H1 (cell line): Measurements from ENCODE around the gene DCK. TPM values are rescaled to one million over a fixed set of nuclear protein-coding genes. Genes with fewer than 3 reads are reported as not detected.

Experiments used
- CTCF ChIA-PET: fragments of 300-600 bp; sonication (Branson Sonifier 250); formaldehyde crosslinking; loops from one replicate; lab custom pipeline; 2021; ENCODE audit not compliant: partially characterized antibody; lab: Charles Lee
- POLR2A ChIA-PET: fragments of 300-600 bp; sonication (Branson Sonifier 250); formaldehyde crosslinking; loops from one replicate; lab custom pipeline; 2021; ENCODE audit warnings: inconsistent platforms; ENCODE audit not compliant: partially characterized antibody; lab: Charles Lee
- DNase-seq, 2 experiments: peaks; one replicate each; pipeline versions ENCODE4 v3.0.0 to v3.0.0-alpha.2; 2010 to 2022; ENCODE audit warnings: low spot score in 2 of 2, low read depth in 1 of 2, mixed read lengths in 1 of 2
- FAIRE-seq: peaks from 2 replicates; lab custom pipeline; 2011; peaks lifted over from hg19 to GRCh38; lab: Jason Lieb, UNC
- H2AFZ ChIP-seq: 2 replicates; pipeline ENCODE4 v1.8.1; 2012; ENCODE audit warnings: low read length, inconsistent platforms
- H2AK5ac ChIP-seq: 2 replicates; pipeline ENCODE4 v1.6.1; 2013; ENCODE audit warnings: low read depth, low read length
- H2BK120ac ChIP-seq: replicated peaks from 2 replicates; pipeline ENCODE3; 2013; ENCODE audit warnings: low read depth, low read length, inconsistent platforms
- H2BK12ac ChIP-seq: 2 replicates; pipeline ENCODE4 v1.6.1; 2013; ENCODE audit warnings: low read depth, low read length
- H2BK15ac ChIP-seq: 2 replicates; pipeline ENCODE4 v1.6.1; 2013; ENCODE audit warnings: low read length
- H2BK20ac ChIP-seq: 2 replicates; pipeline ENCODE4 v1.6.1; 2013; ENCODE audit warnings: low read length
- H2BK5ac ChIP-seq: 2 replicates; pipeline ENCODE4 v1.6.1; 2013; ENCODE audit warnings: low read depth, low read length
- H3K14ac ChIP-seq: 2 replicates; pipeline ENCODE4 v1.6.1; 2013; ENCODE audit warnings: inconsistent platforms; ENCODE audit not compliant: insufficient read length
- H3K18ac ChIP-seq: 2 replicates; pipeline ENCODE4 v1.6.1; 2013; ENCODE audit warnings: low read length; ENCODE audit errors: extremely low read depth
- H3K23ac ChIP-seq: 2 replicates; pipeline ENCODE4 v1.6.1; 2013; ENCODE audit warnings: inconsistent platforms; ENCODE audit not compliant: insufficient read length
- H3K23me2 ChIP-seq: 2 replicates; pipeline ENCODE4 v1.6.1; 2013; ENCODE audit warnings: low read depth, low read length
- H3K27ac ChIP-seq: 2 replicates; pipeline ENCODE4 v1.6.1; 2011; ENCODE audit warnings: low read depth, low read length, inconsistent platforms
- H3K27me3 ChIP-seq, 4 experiments: replicated peaks in 1 of 4; 1 replicate in 1 of 4; 2 replicates in 3 of 4; pipeline versions ENCODE4 v1.6.1 to v1.8.1; 2011 to 2013; ENCODE audit warnings: low read length in 3 of 4, mild to moderate bottlenecking in 3 of 4, inconsistent platforms in 2 of 4, mixed read lengths in 2 of 4, moderate library complexity in 1 of 4; ENCODE audit not compliant: control insufficient read depth in 3 of 4, insufficient read depth in 3 of 4; ENCODE audit errors: extremely low read depth in 1 of 4
- H3K36me3 ChIP-seq, 4 experiments: 2 replicates each; pipeline versions ENCODE4 v1.6.1 to v1.8.1; 2011 to 2013; ENCODE audit warnings: mild to moderate bottlenecking in 4 of 4, low read length in 3 of 4, moderate library complexity in 2 of 4, control low read depth in 1 of 4, inconsistent platforms in 1 of 4; ENCODE audit not compliant: insufficient read depth in 4 of 4, control insufficient read depth in 2 of 4
- H3K4ac ChIP-seq: replicated peaks from 2 replicates; pipeline ENCODE3; 2013; ENCODE audit warnings: low read length, low read depth, mixed read lengths, inconsistent platforms; ENCODE audit not compliant: insufficient read length
- H3K4me1 ChIP-seq, 4 experiments: replicated peaks in 1 of 4; 1 replicate in 1 of 4; 2 replicates in 3 of 4; pipeline versions ENCODE4 v1.6.1 to v1.8.1; 2011 to 2013; ENCODE audit warnings: low read length in 3 of 4, inconsistent platforms in 2 of 4, mixed read lengths in 1 of 4; ENCODE audit not compliant: insufficient read depth in 4 of 4, control insufficient read depth in 3 of 4
- H3K4me2 ChIP-seq, 2 experiments: 2 replicates each; pipeline versions ENCODE4 v1.6.1 to v1.8.1; 2011 to 2013; ENCODE audit warnings: low read depth in 2 of 2, low read length in 2 of 2, control low read depth in 1 of 2, inconsistent platforms in 1 of 2, mild to moderate bottlenecking in 1 of 2; ENCODE audit not compliant: insufficient read depth in 1 of 2
- H3K4me3 ChIP-seq, 4 experiments: fragments of 200-600, 300-600 bp in 1 of 4; sonication (generic), shearing (Covaris generic), sonication (Bioruptor Twin) in 1 of 4; 2 replicates each; pipeline versions ENCODE4 v1.5.1 to v1.8.1; 2011 to 2016; ENCODE audit warnings: low read length in 4 of 4, low read depth in 3 of 4, control low read depth in 2 of 4, inconsistent platforms in 2 of 4, mild to moderate bottlenecking in 2 of 4, mixed read lengths in 1 of 4, moderate library complexity in 1 of 4; ENCODE audit not compliant: insufficient read depth in 2 of 4; ENCODE audit errors: extremely low read depth in 1 of 4
- H3K56ac ChIP-seq: replicated peaks from 2 replicates; pipeline ENCODE3; 2013; ENCODE audit warnings: low read depth, mild to moderate bottlenecking, mixed read lengths, low read length, inconsistent platforms; ENCODE audit not compliant: insufficient read length
- H3K79me1 ChIP-seq: 2 replicates; pipeline ENCODE4 v1.6.1; 2013; ENCODE audit warnings: low read depth, low read length, control low read depth
- H3K79me2 ChIP-seq, 2 experiments: 2 replicates each; pipeline versions ENCODE4 v1.6.1 to v1.8.1; 2012 to 2013; ENCODE audit warnings: low read length in 2 of 2, mild to moderate bottlenecking in 2 of 2, inconsistent platforms in 1 of 2; ENCODE audit not compliant: insufficient read depth in 2 of 2, control insufficient read depth in 1 of 2
- H3K9ac ChIP-seq, 4 experiments: replicated peaks in 1 of 4; 1 replicate in 1 of 4; 2 replicates in 3 of 4; pipeline versions ENCODE4 v1.6.1 to v1.8.1; 2011 to 2013; ENCODE audit warnings: low read depth in 3 of 4, low read length in 3 of 4, control low read depth in 2 of 4, mild to moderate bottlenecking in 2 of 4, moderate library complexity in 2 of 4, inconsistent platforms in 1 of 4; ENCODE audit errors: extremely low read depth in 1 of 4
- H3K9me3 ChIP-seq, 2 experiments: 2 replicates each; pipeline versions ENCODE4 v1.6.1 to v1.8.1; 2012 to 2013; ENCODE audit warnings: mild to moderate bottlenecking in 2 of 2, moderate library complexity in 2 of 2, control low read depth in 1 of 2, inconsistent platforms in 1 of 2, low read depth in 1 of 2, low read length in 1 of 2, mixed read lengths in 1 of 2; ENCODE audit not compliant: insufficient read depth in 2 of 2
- H4K20me1 ChIP-seq, 2 experiments: replicated peaks in 1 of 2; 2 replicates each; pipeline versions ENCODE3 to v1.8.1; 2011 to 2013; ENCODE audit warnings: inconsistent platforms in 2 of 2, low read length in 2 of 2, mild to moderate bottlenecking in 1 of 2; ENCODE audit not compliant: insufficient read depth in 2 of 2, control insufficient read depth in 1 of 2
- H4K5ac ChIP-seq: 2 replicates; pipeline ENCODE4 v1.6.1; 2013; ENCODE audit warnings: low read length, low read depth, mixed read lengths, inconsistent platforms; ENCODE audit not compliant: insufficient read length
- H4K8ac ChIP-seq: 2 replicates; pipeline ENCODE4 v1.8.0; 2013; ENCODE audit warnings: mild to moderate bottlenecking, moderate library complexity, low read length, inconsistent platforms; ENCODE audit not compliant: insufficient read depth; ENCODE audit errors: extremely low read depth
- H4K91ac ChIP-seq: replicated peaks from 2 replicates; pipeline ENCODE3; 2013; ENCODE audit warnings: low read length, mixed read lengths, inconsistent platforms; ENCODE audit not compliant: insufficient read length
- EGR1 ChIP-seq: IDR thresholded peaks from 2 replicates; pipeline ENCODE4 v1.6.1; 2011; ENCODE audit warnings: low read depth, low read length, borderline replicate concordance
- FOSL1 ChIP-seq: IDR thresholded peaks from 2 replicates; pipeline ENCODE4 v1.6.1; 2011; ENCODE audit warnings: mild to moderate bottlenecking, low read depth, low read length, moderate library complexity; ENCODE audit not compliant: insufficient read depth
- POLR2AphosphoS5 ChIP-seq: IDR thresholded peaks from 2 replicates; pipeline ENCODE4 v1.6.1; 2011; ENCODE audit warnings: low read depth, low read length
- SP4 ChIP-seq: IDR thresholded peaks from 2 replicates; pipeline ENCODE4 v1.6.1; 2012; ENCODE audit warnings: low read length, inconsistent platforms
- WGBS, 2 experiments: shearing (Covaris generic) in 1 of 2; methylation state at CpG; one replicate each; pipeline versions ENCODE4 v1.1.6 to v1.1.7; 2013 to 2015; ENCODE audit warnings: low lambda C conversion rate in 2 of 2, mixed read lengths in 2 of 2, inconsistent platforms in 1 of 2, low coverage in 1 of 2, missing lambda C conversion rate in 1 of 2; ENCODE audit not compliant: insufficient replicate concordance in 2 of 2, insufficient coverage in 1 of 2, insufficient read length in 1 of 2; ENCODE audit errors: extremely low coverage in 1 of 2, missing lambda C conversion rate in 1 of 2; 5-methylcytosine and 5-hydroxymethylcytosine counted together
- polyA plus RNA-seq, 7 experiments: library from polyadenylated mRNA; depleted of rRNA in 3 of 7; stranded (reverse) in 5 of 7; unstranded in 2 of 7; fragments of >200 nt in 5 of 7; fragments of 200-250 nt in 2 of 7; gene quantifications; 1 replicate in 5 of 7; 2 replicates in 1 of 7; 4 replicates in 1 of 7; pipeline versions ENCODE4 v1.2.1 to v1.2.3, GENCODE V29; 2011 to 2013; ENCODE audit warnings: missing spikeins in 2 of 7, mixed read lengths in 2 of 7
- total RNA-seq: library from RNA; stranded (reverse); fragmentation: NEBNext Ultra II Directional; extraction: Animal tissue kit (Norgen Biotek cat#: 25700); gene quantifications from 2 replicates; pipeline ENCODE4 v1.2.1, GENCODE V29; 2021

DCK gene
- total and polyA plus RNA-seq, 2 of the 8 experiments (the other 6 are each of a cell fraction or from before 2014, with no cell fraction given): 4.8 to 18.1 TPM

- H3K79me2 ChIP-seq: peaks cover 0 to 38% of the 10 kb centered on the region in 2 experiments; a peak in 2 of 4 replicates
- no peak for DNase-seq
- H2BK120ac ChIP-seq: no peak overlapping the region
These were observed 18.0 kb downstream of the DCK start for GRCh38 chr4:71011451-71011850.

More at GRCh38 chr4:71011451-71011850, 18.0 kb downstream of the DCK start:
- no peak overlapping the region for H2BK15ac ChIP-seq
- no peak overlapping the region for H3K9ac ChIP-seq
- H3K9me3 ChIP-seq: peaks cover 0 to 2% of the 10 kb centered on the region in 2 experiments; a peak in 1 of 4 replicates
- WGBS, 2 experiments: 98% methylated on average over 4 of the region's 4 CpGs; no CpG with 5 or more reads in 1 of the 2 experiments
- no peaks in the 10 kb centered on the region; a peak in 2 of 7 replicates for H3K4me1 ChIP-seq
- no peak overlapping the region for H4K5ac ChIP-seq
- H3K79me1 ChIP-seq: no peaks in the 10 kb centered on the region; the same call in 1 of the 2 replicates
- H4K91ac ChIP-seq: no peak overlapping the region
- no peak overlapping the region for H3K27ac ChIP-seq
- no peak overlapping the region for H2BK5ac ChIP-seq
- no peak overlapping the region for H3K56ac ChIP-seq
- H4K20me1 ChIP-seq: peaks cover 0 to 2% of the 10 kb centered on the region in 2 experiments
- no peak overlapping the region for H3K23ac ChIP-seq
- CTCF ChIA-PET: interaction anchor here (0.6 to 2.0 kb wide), 4 partner anchors 52 to 276 kb away, joined by 3 to 7 read pairs (median 4); no protein-coding TSS in a partner anchor
- TF ChIP-seq FOSL1 (no peak), POLR2AphosphoS5 (no peak), SP4 (no peak), EGR1 (no peak)
- H4K8ac ChIP-seq: no peak overlapping the region
- no peaks in the 10 kb centered on the region for H3K27me3 ChIP-seq
- no peak for FAIRE-seq
- H3K4me2 ChIP-seq: no peak overlapping the region
- no peaks in the 10 kb centered on the region for H3K23me2 ChIP-seq
- H2AFZ ChIP-seq: no peak overlapping the region
- no peak overlapping the region for H3K14ac ChIP-seq
- peaks cover 0 to 7% (median 0%) of the 10 kb centered on the region in 4 experiments; a peak in 2 of 8 replicates for H3K36me3 ChIP-seq
- no peak overlapping the region for H2BK12ac ChIP-seq
- H3K4me3 ChIP-seq: no peak overlapping the region
- H2BK20ac ChIP-seq: no peak overlapping the region
- H2AK5ac ChIP-seq: no peak overlapping the region
- POLR2A ChIA-PET: interaction anchor here (0.7 kb wide), 1 partner anchor 279 kb away, joined by 3 read pairs; no protein-coding TSS in a partner anchor
- no peak overlapping the region for H3K4ac ChIP-seq
- no peak overlapping the region for H3K18ac ChIP-seq
